Measurements from ENCODE around the gene FMN1.

Gene FMN1

GRCh38 chr15:33197636-33198035 lies 3.1 kb upstream of the FMN1 start:
- DNase-seq, result no peak

- no peak for DNase-seq
Observed at GRCh38 chr15:33194237-33194636, 277 bp downstream of the FMN1 start.

- no peak for DNase-seq
Observed at GRCh38 chr15:33191591-33191990, 2.9 kb downstream of the FMN1 start.

- DNase-seq, result no peak
Observed at GRCh38 chr15:33190539-33190938, 4.0 kb downstream of the FMN1 start.

GRCh38 chr15:33188641-33189257 lies 5.8 kb downstream of the FMN1 start:
- no peak for DNase-seq

- DNase-seq, result no peak
Observed at GRCh38 chr15:33188159-33188558, 6.4 kb downstream of the FMN1 start.

- no peak for DNase-seq
Observed at GRCh38 chr15:33183334-33183733, 11.2 kb downstream of the FMN1 start.

GRCh38 chr15:33182926-33183325 lies 11.6 kb downstream of the FMN1 start:
- DNase-seq, result no peak

- DNase-seq, result no peak
Observed at GRCh38 chr15:33182278-33182905, 12.1 kb downstream of the FMN1 start.

- DNase-seq, result no peak
Observed at GRCh38 chr15:33179874-33180273, 14.6 kb downstream of the FMN1 start.

- DNase-seq, result no peak
Observed at GRCh38 chr15:33171202-33171601, 23.3 kb downstream of the FMN1 start.

- no peak for DNase-seq
Observed at GRCh38 chr15:33169625-33170024, 24.9 kb downstream of the FMN1 start.

- no peak for DNase-seq
Observed at GRCh38 chr15:33168444-33168843, 26.1 kb downstream of the FMN1 start.

- DNase-seq, result no peak
Observed at GRCh38 chr15:33163816-33164215, 30.7 kb downstream of the FMN1 start.

GRCh38 chr15:33161209-33161608 lies 33.3 kb downstream of the FMN1 start:
- DNase-seq, result no peak

- DNase-seq, result no peak
Observed at GRCh38 chr15:33160581-33161165, 33.8 kb downstream of the FMN1 start.

GRCh38 chr15:33159726-33160453 lies 34.6 kb downstream of the FMN1 start:
- no peak for DNase-seq

GRCh38 chr15:33158366-33158765 lies 36.1 kb downstream of the FMN1 start:
- DNase-seq, result no peak

GRCh38 chr15:33157371-33158037 lies 37.0 kb downstream of the FMN1 start:
- DNase-seq, result no peak

- no peak for DNase-seq
Observed at GRCh38 chr15:33155691-33156420, 38.7 kb downstream of the FMN1 start.

- DNase-seq, result no peak
Observed at GRCh38 chr15:33154351-33155166, 40.0 kb downstream of the FMN1 start.

- DNase-seq, result no peak
Observed at GRCh38 chr15:33153548-33153947, 41.0 kb downstream of the FMN1 start.

Measured in activated T-cell treated with anti-CD3 and anti-CD28 coated beads for 4 hours (primary cell).